Measurements from ENCODE around the gene RAET1E.
"Not testable (repeated sequence)": the region's sequence is repeated elsewhere in the genome, so short reads cannot be mapped to it uniquely, and the experiment has no call there.

RAET1E gene, protein sequence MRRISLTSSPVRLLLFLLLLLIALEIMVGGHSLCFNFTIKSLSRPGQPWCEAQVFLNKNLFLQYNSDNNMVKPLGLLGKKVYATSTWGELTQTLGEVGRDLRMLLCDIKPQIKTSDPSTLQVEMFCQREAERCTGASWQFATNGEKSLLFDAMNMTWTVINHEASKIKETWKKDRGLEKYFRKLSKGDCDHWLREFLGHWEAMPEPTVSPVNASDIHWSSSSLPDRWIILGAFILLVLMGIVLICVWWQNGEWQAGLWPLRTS

DNA sequence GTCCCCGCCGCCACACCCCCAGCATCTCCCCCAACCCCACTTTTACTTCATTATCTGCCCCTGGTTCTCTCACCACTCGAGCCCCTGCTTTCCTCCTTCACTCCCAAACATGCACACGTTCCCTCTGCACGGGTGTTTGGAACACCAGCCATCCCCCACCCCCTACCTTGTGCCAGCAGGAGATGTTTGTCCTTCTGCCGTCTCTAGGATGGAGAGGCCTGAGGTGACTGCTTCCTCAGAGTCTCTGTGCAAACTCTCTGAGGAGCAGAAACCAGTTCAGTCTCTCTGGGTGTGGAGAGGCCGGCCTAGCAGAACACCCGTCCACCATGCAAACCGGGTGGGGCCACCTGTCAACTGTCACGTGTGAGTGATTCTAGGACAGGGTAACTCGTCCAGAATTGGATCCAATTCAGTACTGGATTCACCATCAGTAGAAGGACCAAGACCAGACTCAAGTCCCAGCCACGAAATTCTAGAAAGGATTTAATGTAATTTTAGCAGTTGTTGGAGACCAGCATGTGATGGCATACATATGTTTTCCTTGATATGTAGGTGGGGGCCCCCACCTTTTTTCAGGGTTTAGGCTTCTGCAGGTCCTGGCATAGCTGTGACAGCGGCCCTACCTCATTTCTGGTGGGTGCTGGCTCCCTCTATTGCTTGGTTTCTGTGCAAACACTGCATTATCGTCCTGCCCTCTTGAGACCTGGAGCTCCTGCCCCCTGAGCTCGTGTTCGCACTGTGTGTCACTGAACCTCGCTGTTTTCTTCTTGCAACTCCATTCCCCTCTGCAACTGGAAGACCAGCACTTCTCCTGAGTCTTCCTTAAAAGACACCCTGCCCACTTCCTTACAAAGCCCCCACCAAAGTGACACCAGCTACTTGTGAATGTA, at the start of gene RAET1E:
Gene RAET1E, minus strand, starts transcription at position 259 of the 890 bp plus-strand sequence. CDS start 7,212 bp downstream, outside the sequence.
- Histone ChIP-seq H3K36me3 (ENCODE audit: insufficient read depth, low read length) (no peaks in the 10 kb centered on the region), H3K27ac (ENCODE audit: low read depth, low read length) (peak within 1 kb of the TSS; percentile 93), H3K79me2 (ENCODE audit: control insufficient read depth, insufficient read depth, low read length, unreplicated experiment) (no peaks in the 10 kb centered on the region), H3K4me3 (ENCODE audit: low read depth, low read length) (peak within 1 kb of the TSS; percentile 69), H3K4me1 (ENCODE audit: control insufficient read depth, insufficient read depth, low read length, unreplicated experiment) (peaks cover 34% of the 10 kb centered on the region), H2AFZ (ENCODE audit: low read length, unreplicated experiment) (peak within 1 kb of the TSS; percentile 73), H3K27me3 (ENCODE audit: insufficient read depth, low read length) (no peaks in the 10 kb centered on the region)

DNA sequence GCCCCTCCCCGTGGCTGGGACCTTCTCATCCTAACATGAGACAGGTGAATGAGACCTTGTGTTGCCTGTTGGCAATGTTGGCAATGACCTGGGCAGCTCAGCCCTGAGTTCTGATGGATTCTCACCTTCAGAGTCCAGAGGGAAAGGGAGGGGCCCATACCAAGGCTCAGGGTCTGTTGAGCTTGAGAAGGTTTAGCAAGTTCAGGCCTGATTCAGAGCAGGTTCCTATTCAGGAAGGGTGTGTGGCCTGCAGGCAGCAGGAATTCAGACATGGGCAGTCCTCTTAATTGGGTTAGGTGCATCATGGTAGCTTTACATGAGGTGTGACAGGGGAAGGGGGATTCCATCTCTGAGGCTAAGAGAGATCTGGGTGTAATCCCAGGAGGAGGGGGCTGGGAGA, 49.6 kb upstream of the RAET1E start:
- H3K27ac ChIP-seq (ENCODE audit: low read depth, low read length); H2AFZ ChIP-seq (ENCODE audit: low read length, unreplicated experiment); H3K4me1 ChIP-seq (ENCODE audit: control insufficient read depth, insufficient read depth, low read length, unreplicated experiment); H3K4me3 ChIP-seq (ENCODE audit: low read depth, low read length); H3K79me2 ChIP-seq (ENCODE audit: control insufficient read depth, insufficient read depth, low read length, unreplicated experiment); H3K36me3 ChIP-seq (ENCODE audit: insufficient read depth, low read length): not testable (repeated sequence)
- H3K27me3 ChIP-seq (ENCODE audit: insufficient read depth, low read length), result peaks cover 22% of the 10 kb centered on the region

DNA sequence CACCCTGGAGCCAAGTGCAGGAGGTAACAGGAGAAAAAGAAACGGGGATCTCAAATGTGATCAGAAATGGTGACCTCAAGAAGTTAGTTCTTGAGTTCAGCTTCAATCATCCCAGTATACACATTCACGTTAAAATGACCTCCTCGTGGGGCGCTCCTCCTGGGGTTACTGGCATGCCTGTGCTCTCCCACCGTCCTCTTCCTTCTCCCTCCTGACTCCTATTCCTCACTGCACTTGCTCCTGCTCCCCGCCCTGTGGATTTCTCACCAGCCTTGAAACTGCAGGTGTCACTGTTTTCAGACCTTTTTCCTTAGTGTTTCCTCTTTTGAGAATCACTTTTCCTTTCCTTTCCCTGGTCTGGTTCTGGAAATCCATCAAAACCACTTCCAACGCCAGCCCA, 48.7 kb upstream of the RAET1E start:
- H3K4me3 ChIP-seq (ENCODE audit: low read depth, low read length); H3K4me1 ChIP-seq (ENCODE audit: control insufficient read depth, insufficient read depth, low read length, unreplicated experiment); H2AFZ ChIP-seq (ENCODE audit: low read length, unreplicated experiment); H3K27ac ChIP-seq (ENCODE audit: low read depth, low read length); H3K79me2 ChIP-seq (ENCODE audit: control insufficient read depth, insufficient read depth, low read length, unreplicated experiment); H3K36me3 ChIP-seq (ENCODE audit: insufficient read depth, low read length): not testable (repeated sequence)
- H3K27me3 ChIP-seq (ENCODE audit: insufficient read depth, low read length), result peaks cover 13% of the 10 kb centered on the region

DNA sequence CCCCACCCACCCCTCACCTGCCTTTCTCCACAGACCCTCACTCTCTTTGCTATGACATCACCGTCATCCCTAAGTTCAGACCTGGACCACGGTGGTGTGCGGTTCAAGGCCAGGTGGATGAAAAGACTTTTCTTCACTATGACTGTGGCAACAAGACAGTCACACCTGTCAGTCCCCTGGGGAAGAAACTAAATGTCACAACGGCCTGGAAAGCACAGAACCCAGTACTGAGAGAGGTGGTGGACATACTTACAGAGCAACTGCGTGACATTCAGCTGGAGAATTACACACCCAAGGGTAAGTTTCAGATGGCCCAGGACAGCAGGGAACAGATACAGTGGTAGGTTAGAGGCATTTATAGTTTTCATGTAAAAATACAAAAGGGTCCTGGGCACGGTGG, 47.4 kb upstream of the RAET1E start:
- H3K4me3 ChIP-seq (ENCODE audit: low read depth, low read length); H2AFZ ChIP-seq (ENCODE audit: low read length, unreplicated experiment); H3K36me3 ChIP-seq (ENCODE audit: insufficient read depth, low read length); H3K79me2 ChIP-seq (ENCODE audit: control insufficient read depth, insufficient read depth, low read length, unreplicated experiment); H3K27me3 ChIP-seq (ENCODE audit: insufficient read depth, low read length); H3K27ac ChIP-seq (ENCODE audit: low read depth, low read length); H3K4me1 ChIP-seq (ENCODE audit: control insufficient read depth, insufficient read depth, low read length, unreplicated experiment): not testable (repeated sequence)

DNA sequence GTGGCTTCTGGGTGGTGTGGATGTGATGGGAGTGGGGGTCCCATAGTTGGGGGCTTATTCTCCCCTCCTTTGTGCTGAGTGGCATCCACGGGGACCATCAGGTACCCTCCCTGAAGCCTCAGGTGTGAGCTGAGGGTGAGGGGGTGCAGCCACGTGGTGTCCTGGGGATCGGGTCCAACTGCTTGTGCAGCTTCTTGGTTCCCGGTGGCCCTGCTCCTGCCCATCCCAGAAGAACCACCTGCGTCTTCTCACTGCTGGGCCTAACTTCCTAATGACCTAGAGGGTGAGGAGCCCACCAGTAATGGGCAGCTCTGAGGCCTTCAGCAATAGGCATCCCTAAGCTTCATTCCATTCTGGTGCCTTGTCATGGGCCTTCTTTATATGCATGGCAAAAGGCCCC, 45.4 kb upstream of the RAET1E start:
- not testable (repeated sequence) for H3K79me2 ChIP-seq (ENCODE audit: control insufficient read depth, insufficient read depth, low read length, unreplicated experiment); H2AFZ ChIP-seq (ENCODE audit: low read length, unreplicated experiment); H3K27ac ChIP-seq (ENCODE audit: low read depth, low read length); H3K27me3 ChIP-seq (ENCODE audit: insufficient read depth, low read length); H3K4me1 ChIP-seq (ENCODE audit: control insufficient read depth, insufficient read depth, low read length, unreplicated experiment); H3K36me3 ChIP-seq (ENCODE audit: insufficient read depth, low read length); H3K4me3 ChIP-seq (ENCODE audit: low read depth, low read length)

DNA sequence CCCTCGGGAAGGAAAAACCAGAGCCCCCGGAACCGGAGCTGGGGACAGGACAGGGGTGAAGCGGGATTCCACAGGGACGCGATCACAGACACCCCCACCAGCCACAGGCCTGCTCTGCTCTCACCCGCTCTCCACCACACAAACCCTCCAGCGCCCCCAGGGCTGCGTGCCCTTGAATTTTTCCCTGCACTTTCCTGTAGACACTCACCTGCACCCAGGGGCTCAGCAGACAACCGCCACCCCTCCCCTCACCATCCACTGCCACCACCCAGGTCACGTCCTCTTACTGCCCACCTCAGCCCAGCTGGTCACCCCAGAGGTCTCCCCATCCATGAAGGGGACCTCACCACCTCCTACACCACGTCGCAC, 44.5 kb upstream of the RAET1E start:
- H2AFZ ChIP-seq (ENCODE audit: low read length, unreplicated experiment), result peak overlapping the region; percentile 88
- H3K27me3 ChIP-seq (ENCODE audit: insufficient read depth, low read length), result peaks cover 12% of the 10 kb centered on the region
- no peak overlapping the region for H3K27ac ChIP-seq (ENCODE audit: low read depth, low read length)

GRCh38 chr6:149941583-149942460, 43.9 kb upstream of the RAET1E start, which contains the start of gene ULBP2:
ULBP2 (plus strand) TSS chr6:149942014; CDS start chr6:149942073, 59 bp downstream.
- Histone ChIP-seq H3K36me3 (ENCODE audit: insufficient read depth, low read length) (no peaks in the 10 kb centered on the region), H3K4me3 (ENCODE audit: low read depth, low read length) (peak within 1 kb of the TSS; percentile 89), H3K27ac (ENCODE audit: low read depth, low read length) (no peak within 1 kb of the TSS), H3K4me1 (ENCODE audit: control insufficient read depth, insufficient read depth, low read length, unreplicated experiment) (peaks cover 8% of the 10 kb centered on the region), H3K79me2 (ENCODE audit: control insufficient read depth, insufficient read depth, low read length, unreplicated experiment) (no peaks in the 10 kb centered on the region), H2AFZ (ENCODE audit: low read length, unreplicated experiment) (peak within 1 kb of the TSS; percentile 96), H3K27me3 (ENCODE audit: insufficient read depth, low read length) (peaks cover 18% of the 10 kb centered on the region)

More for the DNA sequence above, 44.5 kb upstream of the RAET1E start:
- Histone ChIP-seq H3K36me3 (ENCODE audit: insufficient read depth, low read length) (no peaks in the 10 kb centered on the region), H3K4me1 (ENCODE audit: control insufficient read depth, insufficient read depth, low read length, unreplicated experiment) (peaks cover 8% of the 10 kb centered on the region), H3K4me3 (ENCODE audit: low read depth, low read length) (peak overlapping the region; percentile 89), H3K79me2 (ENCODE audit: control insufficient read depth, insufficient read depth, low read length, unreplicated experiment) (no peaks in the 10 kb centered on the region)

DNA sequence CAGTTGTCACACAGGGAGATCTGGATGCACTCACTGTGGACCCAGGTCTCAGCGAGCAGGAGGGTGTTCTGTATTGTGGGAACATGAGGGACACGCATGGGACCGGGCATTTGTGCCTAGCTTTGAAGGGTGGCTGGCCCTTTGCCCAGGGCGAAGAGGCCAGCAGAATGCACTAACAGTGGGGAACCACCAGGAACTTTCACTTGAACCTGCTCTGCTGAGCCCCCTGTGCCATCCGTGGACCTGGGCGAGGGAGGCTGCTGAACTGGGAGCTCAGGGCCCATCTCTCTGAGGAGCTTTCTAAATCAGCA, 42.7 kb upstream of the RAET1E start:
- Histone ChIP-seq H3K27ac (ENCODE audit: low read depth, low read length) (no peak overlapping the region), H3K4me1 (ENCODE audit: control insufficient read depth, insufficient read depth, low read length, unreplicated experiment) (peaks cover 8% of the 10 kb centered on the region), H3K4me3 (ENCODE audit: low read depth, low read length) (no peak overlapping the region), H2AFZ (ENCODE audit: low read length, unreplicated experiment) (no peak overlapping the region), H3K79me2 (ENCODE audit: control insufficient read depth, insufficient read depth, low read length, unreplicated experiment) (no peaks in the 10 kb centered on the region), H3K27me3 (ENCODE audit: insufficient read depth, low read length) (peaks cover 28% of the 10 kb centered on the region), H3K36me3 (ENCODE audit: insufficient read depth, low read length) (no peaks in the 10 kb centered on the region)

- Histone ChIP-seq H3K4me1 (ENCODE audit: control insufficient read depth, insufficient read depth, low read length, unreplicated experiment) (peaks cover 8% of the 10 kb centered on the region), H2AFZ (ENCODE audit: low read length, unreplicated experiment) (no peak overlapping the region), H3K79me2 (ENCODE audit: control insufficient read depth, insufficient read depth, low read length, unreplicated experiment) (no peaks in the 10 kb centered on the region), H3K27ac (ENCODE audit: low read depth, low read length) (no peak overlapping the region), H3K4me3 (ENCODE audit: low read depth, low read length) (no peak overlapping the region), H3K27me3 (ENCODE audit: insufficient read depth, low read length) (peaks cover 28% of the 10 kb centered on the region), H3K36me3 (ENCODE audit: insufficient read depth, low read length) (no peaks in the 10 kb centered on the region)
Measured at GRCh38 chr6:149939909-149940671, 42.2 kb upstream of the RAET1E start.

- H3K4me1 ChIP-seq (ENCODE audit: control insufficient read depth, insufficient read depth, low read length, unreplicated experiment), result peaks cover 8% of the 10 kb centered on the region
- peaks cover 28% of the 10 kb centered on the region for H3K27me3 ChIP-seq (ENCODE audit: insufficient read depth, low read length)
- no peaks in the 10 kb centered on the region for H3K79me2 ChIP-seq (ENCODE audit: control insufficient read depth, insufficient read depth, low read length, unreplicated experiment)
- H2AFZ ChIP-seq (ENCODE audit: low read length, unreplicated experiment), result no peak overlapping the region
- no peaks in the 10 kb centered on the region for H3K36me3 ChIP-seq (ENCODE audit: insufficient read depth, low read length)
- H3K4me3 ChIP-seq (ENCODE audit: low read depth, low read length), result peak overlapping the region; percentile 81
- H3K27ac ChIP-seq (ENCODE audit: low read depth, low read length), result no peak overlapping the region
Measured at GRCh38 chr6:149939356-149939648, 41.4 kb upstream of the RAET1E start.
